ENCODE measurements around the gene RPTOR. TPM values are rescaled to one million over a fixed set of nuclear protein-coding genes. Genes with fewer than 3 reads are reported as not detected.

The RPTOR gene
- polyA plus RNA-seq, 1 experiment = 10.8 TPM

GRCh38 chr17:80907281-80907680 is 362.6 kb downstream of the RPTOR start:
- peaks cover 13% of the 10 kb centered on the region for H3K36me3 ChIP-seq (ENCODE audit: control insufficient read depth, insufficient read depth, low read length)

GRCh38 chr17:80908211-80908610 is 363.6 kb downstream of the RPTOR start:
- no peaks in the 10 kb centered on the region for H3K27me3 ChIP-seq (ENCODE audit: control insufficient read depth, insufficient read depth, low read length)
- H3K4me3 ChIP-seq (ENCODE audit: low read depth, low read length) = no peak overlapping the region
- DNase-seq (ENCODE audit: low read depth) = no peak
- ChIA-PET CTCF (interaction anchor here (0.9 to 3.8 kb wide), 2 partner anchors 9 to 17 kb away, joined by 3 to 20 read pairs; no protein-coding TSS in a partner anchor), POLR2A (no interaction called here)
- no peak for TF ChIP-seq CTCF (IDR thresholded peaks at IDR 0.05; ENCODE audit: insufficient read depth, low read depth, low read length)
- H3K36me3 ChIP-seq (ENCODE audit: control insufficient read depth, insufficient read depth, low read length) = peaks cover 14% of the 10 kb centered on the region

More at GRCh38 chr17:80907281-80907680, 362.6 kb downstream of the RPTOR start:
- DNase-seq (ENCODE audit: low read depth) = no peak
- no peaks in the 10 kb centered on the region for H3K27me3 ChIP-seq (ENCODE audit: control insufficient read depth, insufficient read depth, low read length)
- POLR2A ChIA-PET = no interaction called here
- no peak overlapping the region for H3K4me3 ChIP-seq (ENCODE audit: low read depth, low read length)
- CTCF ChIA-PET = interaction anchor here (3.8 kb wide), 1 partner anchor 8 kb away, joined by 20 read pairs; no protein-coding TSS in a partner anchor
- no peak for TF ChIP-seq CTCF (IDR thresholded peaks at IDR 0.05; ENCODE audit: insufficient read depth, low read depth, low read length)

GRCh38 chr17:80908776-80909175 is 364.1 kb downstream of the RPTOR start:
- Histone ChIP-seq H3K27me3 (ENCODE audit: control insufficient read depth, insufficient read depth, low read length) (no peaks in the 10 kb centered on the region), H3K36me3 (ENCODE audit: control insufficient read depth, insufficient read depth, low read length) (peaks cover 12% of the 10 kb centered on the region), H3K4me3 (ENCODE audit: low read depth, low read length) (no peak overlapping the region)
- CTCF ChIA-PET = interaction anchor here (0.9 to 3.8 kb wide), 3 partner anchors 10 to 17 kb away, joined by 3 to 20 read pairs (median 3); no protein-coding TSS in a partner anchor
- POLR2A ChIA-PET = no interaction called here
- no peak for TF ChIP-seq CTCF (IDR thresholded peaks at IDR 0.05; ENCODE audit: insufficient read depth, low read depth, low read length)
- no peak for DNase-seq (ENCODE audit: low read depth)

GRCh38 chr17:80909635-80910034 is 365.0 kb downstream of the RPTOR start:
- H3K4me3 ChIP-seq (ENCODE audit: low read depth, low read length) = no peak overlapping the region
- no peak for DNase-seq (ENCODE audit: low read depth)
- H3K36me3 ChIP-seq (ENCODE audit: control insufficient read depth, insufficient read depth, low read length) = peaks cover 15% of the 10 kb centered on the region
- ChIA-PET CTCF (interaction anchor here (1.3 to 3.8 kb wide), 3 partner anchors 11 to 71 kb away, joined by 3 to 20 read pairs (median 3); no protein-coding TSS in a partner anchor), POLR2A (no interaction called here)
- no peaks in the 10 kb centered on the region for H3K27me3 ChIP-seq (ENCODE audit: control insufficient read depth, insufficient read depth, low read length)
- no peak for TF ChIP-seq CTCF (IDR thresholded peaks at IDR 0.05; ENCODE audit: insufficient read depth, low read depth, low read length)

GRCh38 chr17:80910043-80910442 is 365.4 kb downstream of the RPTOR start:
- H3K36me3 ChIP-seq (ENCODE audit: control insufficient read depth, insufficient read depth, low read length) = peaks cover 17% of the 10 kb centered on the region
- no peak for DNase-seq (ENCODE audit: low read depth)
- no peak for TF ChIP-seq CTCF (IDR thresholded peaks at IDR 0.05; ENCODE audit: insufficient read depth, low read depth, low read length)
- H3K4me3 ChIP-seq (ENCODE audit: low read depth, low read length) = no peak overlapping the region
- POLR2A ChIA-PET = no interaction called here
- no peaks in the 10 kb centered on the region for H3K27me3 ChIP-seq (ENCODE audit: control insufficient read depth, insufficient read depth, low read length)
- CTCF ChIA-PET = interaction anchor here (1.1 to 3.8 kb wide), 4 partner anchors 11 to 483 kb away, joined by 3 to 20 read pairs (median 3); no protein-coding TSS in a partner anchor

Data from BJ (cell line).